NT2/D1 (cell line): ENCODE data around the gene TUBA8.

Source experiments
- DNase-seq: peaks from one replicate; pipeline ENCODE4 v3.0.0-alpha.2; 2011; ENCODE audit warnings: low read depth, low spot score
- H3K27me3 ChIP-seq: 2 replicates; pipeline ENCODE4 v1.6.0; 2011; ENCODE audit warnings: mild to moderate bottlenecking; ENCODE audit not compliant: insufficient read length, insufficient read depth
- H3K36me3 ChIP-seq: 2 replicates; pipeline ENCODE4 v1.6.1; 2011; ENCODE audit warnings: mild to moderate bottlenecking, low read length, mixed read lengths; ENCODE audit not compliant: insufficient read depth, insufficient read length
- H3K4me1 ChIP-seq: 2 replicates; pipeline ENCODE4 v1.5.1; 2011; ENCODE audit not compliant: insufficient read depth, insufficient read length
- H3K4me3 ChIP-seq: 2 replicates; pipeline ENCODE4 v1.5.1; 2011; ENCODE audit warnings: low read depth; ENCODE audit not compliant: insufficient read length
- H3K9ac ChIP-seq: 2 replicates; pipeline ENCODE4 v1.6.0; 2011; ENCODE audit warnings: low read depth; ENCODE audit not compliant: insufficient read length
- H3K9me3 ChIP-seq: 2 replicates; pipeline ENCODE4 v1.5.1; 2011; ENCODE audit warnings: mild to moderate bottlenecking, low read length; ENCODE audit not compliant: insufficient read depth
- SUZ12 ChIP-seq: IDR thresholded peaks from 2 replicates; pipeline ENCODE4 v1.6.1; 2011; ENCODE audit not compliant: insufficient read length, insufficient read depth; ENCODE audit errors: extremely low read depth
- YY1 ChIP-seq: IDR thresholded peaks from 2 replicates; pipeline ENCODE4 v1.6.1; 2011; ENCODE audit not compliant: insufficient read length, insufficient read depth
- ZNF274 ChIP-seq: IDR thresholded peaks from 2 replicates; pipeline ENCODE4 v1.6.1; 2011; ENCODE audit warnings: mild to moderate bottlenecking, low read depth, low read length

The TUBA8 gene

DNA sequence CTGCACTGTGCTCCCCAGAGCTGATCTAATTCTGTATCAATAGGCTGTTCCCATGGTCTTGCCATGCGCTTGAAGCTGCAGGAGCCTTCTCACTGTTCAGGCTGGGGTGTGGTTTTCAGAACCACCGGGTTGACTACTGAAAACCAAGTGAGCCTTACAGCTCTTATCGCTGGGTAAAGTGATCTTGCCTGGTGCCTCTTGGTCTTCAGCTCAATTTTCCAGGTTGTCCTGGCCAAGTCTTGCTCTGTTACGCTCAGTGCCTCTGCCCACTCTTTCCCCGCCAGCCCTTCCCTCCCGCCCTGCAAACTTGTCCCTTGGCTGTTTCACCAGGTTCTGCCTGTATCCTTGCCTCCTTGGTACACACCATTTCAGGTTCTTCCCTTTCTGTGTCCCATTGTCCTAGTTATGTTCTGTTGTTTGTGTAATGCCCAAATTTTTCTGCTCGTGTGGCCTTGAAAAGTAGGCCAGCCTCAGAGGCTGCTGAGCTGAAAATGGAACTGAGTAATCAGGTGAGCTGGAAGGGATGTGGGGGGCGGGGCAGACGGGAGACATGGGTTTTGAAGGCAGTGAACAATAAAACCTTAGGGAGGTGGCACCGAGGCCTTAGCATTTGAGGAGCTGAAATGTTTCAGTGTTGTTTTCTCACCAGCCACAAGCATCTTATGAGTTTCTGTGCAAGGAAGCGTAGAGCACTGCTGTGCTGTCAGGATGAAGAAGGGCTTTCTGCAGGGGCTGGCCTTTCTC, 21.6 kb upstream of the TUBA8 start:
- Histone ChIP-seq H3K27me3 (no peaks in the 10 kb centered on the region), H3K4me1 (peaks cover 2% of the 10 kb centered on the region), H3K36me3 (peaks cover 66% of the 10 kb centered on the region), H3K4me3 (no peak overlapping the region), H3K9ac (no peak overlapping the region), H3K9me3 (no peaks in the 10 kb centered on the region)
- TF ChIP-seq ZNF274 (no peak), YY1 (no peak), SUZ12 (no peak)
- DNase-seq, result no peak

- TF ChIP-seq SUZ12 (no peak), ZNF274 (no peak), YY1 (no peak)
- peaks cover 57% of the 10 kb centered on the region for H3K36me3 ChIP-seq
- no peaks in the 10 kb centered on the region for H3K27me3 ChIP-seq
- peaks cover 2% of the 10 kb centered on the region for H3K4me1 ChIP-seq
- H3K4me3 ChIP-seq, result no peak overlapping the region
- no peaks in the 10 kb centered on the region for H3K9me3 ChIP-seq
- DNase-seq, result no peak
- no peak overlapping the region for H3K9ac ChIP-seq
Observed at GRCh38 chr22:18090286-18090685, 20.3 kb upstream of the TUBA8 start.

DNA sequence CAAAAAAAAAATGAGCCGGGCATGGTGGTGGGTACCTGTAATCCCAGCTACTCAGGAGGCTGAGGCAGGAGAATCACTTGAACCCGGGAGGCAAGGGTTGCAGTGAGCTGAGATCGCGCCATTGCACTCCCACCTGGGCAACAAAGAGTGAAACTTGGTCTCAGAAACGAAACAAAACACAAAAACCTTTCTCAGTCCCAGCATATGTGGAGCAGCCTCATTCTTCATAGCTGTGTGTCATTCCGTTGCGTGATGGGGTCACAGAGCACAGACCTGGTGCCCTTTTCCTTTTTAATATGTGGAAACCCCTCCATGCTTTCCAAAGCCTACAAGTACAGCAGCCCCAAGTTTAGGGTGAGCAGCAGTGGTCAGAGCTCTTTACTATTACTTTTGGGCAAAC, 19.1 kb upstream of the TUBA8 start:
- Histone ChIP-seq H3K27me3 (no peaks in the 10 kb centered on the region), H3K4me1 (peaks cover 2% of the 10 kb centered on the region), H3K9ac (no peak overlapping the region), H3K4me3 (no peak overlapping the region), H3K36me3 (peaks cover 51% of the 10 kb centered on the region), H3K9me3 (no peaks in the 10 kb centered on the region)
- TF ChIP-seq YY1 (no peak), ZNF274 (no peak), SUZ12 (no peak)
- no peak for DNase-seq

GRCh38 chr22:18091916-18092526, 18.6 kb upstream of the TUBA8 start:
- H3K9me3 ChIP-seq, result no peaks in the 10 kb centered on the region
- no peak overlapping the region for H3K4me3 ChIP-seq
- no peak overlapping the region for H3K9ac ChIP-seq
- peaks cover 46% of the 10 kb centered on the region for H3K36me3 ChIP-seq
- no peak for DNase-seq
- TF ChIP-seq SUZ12, result no peak
- no peak for TF ChIP-seq YY1
- no peak for TF ChIP-seq ZNF274
- no peaks in the 10 kb centered on the region for H3K27me3 ChIP-seq
- peaks cover 2% of the 10 kb centered on the region for H3K4me1 ChIP-seq

- H3K36me3 ChIP-seq, result peaks cover 30% of the 10 kb centered on the region
- no peaks in the 10 kb centered on the region for H3K4me1 ChIP-seq
- no peak overlapping the region for H3K4me3 ChIP-seq
- DNase-seq, result no peak
- no peak overlapping the region for H3K9ac ChIP-seq
- no peak for TF ChIP-seq SUZ12
- TF ChIP-seq ZNF274, result no peak
- no peak for TF ChIP-seq YY1
- no peaks in the 10 kb centered on the region for H3K27me3 ChIP-seq
- no peaks in the 10 kb centered on the region for H3K9me3 ChIP-seq
Observed at GRCh38 chr22:18093661-18094060, 16.9 kb upstream of the TUBA8 start.

- Histone ChIP-seq H3K9ac (no peak overlapping the region), H3K4me3 (no peak overlapping the region), H3K9me3 (no peaks in the 10 kb centered on the region), H3K36me3 (peaks cover 24% of the 10 kb centered on the region), H3K27me3 (no peaks in the 10 kb centered on the region), H3K4me1 (no peaks in the 10 kb centered on the region)
- TF ChIP-seq SUZ12 (no peak), ZNF274 (no peak), YY1 (no peak)
- no peak for DNase-seq
Observed at GRCh38 chr22:18095101-18095805, 15.4 kb upstream of the TUBA8 start.

- Histone ChIP-seq H3K9me3 (no peaks in the 10 kb centered on the region), H3K4me1 (no peaks in the 10 kb centered on the region), H3K4me3 (no peak overlapping the region), H3K36me3 (peaks cover 12% of the 10 kb centered on the region), H3K27me3 (no peaks in the 10 kb centered on the region), H3K9ac (no peak overlapping the region)
- DNase-seq, result no peak
- no peak for TF ChIP-seq ZNF274
- no peak for TF ChIP-seq YY1
- no peak for TF ChIP-seq SUZ12
Observed at GRCh38 chr22:18096823-18097222, 13.8 kb upstream of the TUBA8 start.
